ENCODE data around the gene ZNF8.
"Not testable (repeated sequence)": the region's sequence is repeated elsewhere in the genome, so short reads cannot be mapped to it uniquely, and the experiment has no call there.

The ZNF8 gene

DNA sequence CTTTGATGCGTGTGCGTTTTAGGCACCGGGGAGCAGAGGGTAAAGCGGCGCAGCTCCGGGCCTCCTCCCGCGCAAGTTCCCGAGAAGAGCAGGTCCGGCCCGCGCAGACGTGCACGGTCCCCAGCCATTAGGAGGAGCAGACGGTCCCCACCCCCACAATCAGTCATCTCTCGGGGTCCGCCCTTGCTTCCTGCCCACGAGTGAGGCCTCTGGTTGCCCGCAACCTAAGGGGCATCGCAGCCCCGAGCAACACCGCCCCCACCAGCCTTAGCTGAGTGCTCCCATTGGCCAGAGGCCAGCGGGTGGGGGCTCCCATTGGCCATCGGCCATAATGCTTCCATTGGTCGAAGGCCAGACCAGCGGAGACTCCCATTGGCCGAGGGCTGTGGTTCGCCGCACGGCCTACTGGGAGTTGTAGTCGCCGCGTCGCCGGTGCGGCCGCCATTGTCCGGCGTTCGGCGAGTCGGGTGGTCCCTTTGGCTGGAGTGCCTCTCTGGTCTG, at the start of gene ZNF8:
TSS of gene ZNF8 (plus strand) at position 415 of the 501 bp plus-strand sequence. CDS start 127 bp downstream, outside the sequence.
- peak; percentile 95 for DNase-seq

DNA sequence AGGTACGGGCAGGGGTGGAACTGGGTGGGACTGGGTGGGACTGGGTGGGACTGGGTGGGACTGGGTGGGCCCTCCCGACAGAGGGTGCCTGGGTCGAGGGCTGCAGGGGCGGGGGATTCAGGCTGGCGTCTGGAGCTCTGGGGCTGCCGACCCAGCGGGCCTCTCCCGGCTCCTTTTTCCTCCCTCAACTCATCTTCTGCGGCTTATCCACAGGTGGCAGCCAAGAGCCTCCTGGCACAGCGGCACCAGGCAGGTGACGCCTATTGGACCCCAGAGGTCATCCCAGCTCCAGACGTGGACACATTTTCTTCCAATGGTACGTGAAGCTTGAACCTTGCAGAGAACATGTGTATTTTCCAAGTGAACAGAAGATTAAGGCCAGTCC, 49.5 kb upstream of the ZNF8 start:
- peak; percentile 11 for DNase-seq

DNA sequence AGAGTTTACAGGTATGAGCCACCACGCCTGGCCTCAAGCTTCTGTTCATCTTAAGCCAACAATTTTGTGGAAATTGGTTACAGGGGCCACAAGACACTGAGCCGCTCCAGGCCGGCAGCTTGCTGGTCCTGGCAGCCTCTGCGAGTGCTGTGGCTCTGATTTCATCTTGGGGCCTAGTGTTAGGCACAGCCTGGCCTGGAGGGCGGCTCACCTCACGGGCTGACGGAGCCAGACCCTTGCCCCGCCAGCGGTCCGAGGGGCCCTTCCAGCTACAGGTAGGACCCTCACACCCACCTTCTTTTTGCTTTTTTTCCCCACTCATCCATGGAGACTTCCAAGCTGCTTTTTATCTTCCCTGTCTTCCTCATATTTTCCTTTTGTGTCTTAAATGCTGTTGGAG, 41.4 kb upstream of the ZNF8 start:
- no peak for DNase-seq

DNA sequence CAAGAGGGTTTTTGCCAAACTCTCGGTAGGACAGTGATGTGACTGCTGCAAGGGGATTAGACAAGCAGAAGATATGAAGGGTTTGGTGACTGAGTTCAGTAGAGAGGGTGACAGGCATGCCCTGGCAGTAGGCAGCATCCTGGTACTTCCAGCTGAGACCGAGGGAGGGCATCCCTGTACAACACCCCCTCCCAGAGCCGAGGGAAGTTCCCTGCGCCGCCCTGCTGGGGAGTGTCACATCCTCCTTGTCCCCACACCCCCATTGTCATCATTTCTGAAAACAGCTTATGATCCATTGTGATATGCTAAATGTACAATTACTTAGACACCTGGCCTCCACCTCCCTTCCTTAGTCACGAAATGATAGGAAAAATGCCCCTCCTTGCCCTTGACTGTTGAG, 35.4 kb upstream of the ZNF8 start:
- DNase-seq = no peak

DNA sequence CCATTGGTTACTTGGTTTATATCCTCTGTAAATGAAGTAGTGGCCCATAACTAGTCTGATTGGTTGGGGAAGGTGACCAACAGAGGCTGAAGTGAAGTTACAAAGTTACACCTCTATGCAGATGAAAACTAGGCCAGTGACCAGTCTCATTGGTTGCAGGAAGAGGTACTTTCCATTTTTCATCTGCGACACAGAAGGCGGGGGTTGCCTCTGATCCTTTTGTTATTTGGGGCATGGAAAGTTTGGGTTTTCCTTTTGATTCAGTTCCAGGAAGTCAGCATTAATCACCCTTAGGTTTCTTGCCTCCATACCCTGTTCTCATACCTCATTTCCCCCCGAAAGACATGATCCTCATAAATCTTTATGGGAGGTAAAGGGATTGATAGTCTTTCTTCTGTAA, 29.9 kb upstream of the ZNF8 start:
- DNase-seq = no peak

DNA sequence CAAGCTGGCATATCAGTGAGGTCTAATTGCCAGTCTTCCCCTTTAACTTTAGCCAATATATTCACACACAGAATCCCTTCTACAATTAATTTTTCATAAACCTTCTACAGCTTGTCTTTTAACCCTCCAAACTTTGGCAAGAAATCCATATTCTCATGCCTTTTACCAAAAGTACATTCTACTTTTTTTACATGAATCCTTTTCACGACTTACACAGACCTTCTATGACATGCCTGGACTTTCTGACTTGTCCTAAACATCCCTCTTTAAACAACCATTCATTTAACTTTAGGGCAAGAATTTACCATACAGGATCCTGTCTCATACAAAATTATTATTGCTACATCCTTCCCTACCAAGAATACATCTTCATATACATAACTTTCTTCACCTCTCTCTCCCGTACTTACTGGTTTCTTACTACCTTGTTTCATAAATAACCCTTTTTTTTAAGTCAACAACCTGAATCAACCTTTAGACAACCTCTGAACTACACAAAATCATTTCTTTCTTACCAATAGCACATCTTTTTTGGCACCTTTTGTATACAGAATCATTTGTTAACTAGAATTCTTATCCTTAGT, 26.6 kb upstream of the ZNF8 start:
- DNase-seq = no peak

DNA sequence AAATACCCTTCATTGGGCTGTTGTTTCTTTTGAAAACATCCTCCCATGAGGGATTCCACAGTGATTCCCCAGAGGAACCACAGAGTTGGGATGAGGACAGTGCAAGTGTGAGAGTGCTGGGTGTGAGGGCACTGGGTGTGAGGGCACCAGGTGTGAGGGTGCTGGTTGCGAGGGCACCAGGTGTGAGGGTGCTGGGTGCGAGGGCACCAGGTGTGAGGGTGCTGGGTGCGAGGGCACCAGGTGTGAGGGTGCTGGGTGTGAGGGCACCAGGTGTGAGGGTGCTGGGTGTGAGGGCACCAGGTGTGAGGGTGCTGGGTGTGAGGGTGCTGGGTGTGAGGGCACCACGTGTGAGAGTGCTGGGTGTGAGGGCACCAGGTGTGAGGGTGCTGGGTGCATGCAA, 20.5 kb upstream of the ZNF8 start:
- not testable (repeated sequence) for DNase-seq

DNA sequence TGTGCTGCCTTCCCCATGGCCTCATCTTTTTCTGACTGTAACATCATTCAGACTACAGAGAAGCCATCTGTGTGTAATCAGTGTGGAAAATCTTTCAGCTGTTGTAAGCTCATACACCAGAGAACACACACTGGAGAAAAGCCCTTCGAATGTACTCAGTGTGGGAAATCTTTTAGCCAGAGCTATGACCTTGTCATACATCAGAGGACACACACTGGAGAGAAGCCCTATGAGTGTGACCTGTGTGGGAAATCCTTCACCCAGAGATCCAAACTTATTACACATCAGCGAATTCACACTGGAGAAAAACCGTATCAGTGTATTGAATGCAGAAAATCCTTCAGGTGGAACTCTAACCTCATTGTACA, 17.2 kb upstream of the ZNF8 start:
- no peak for DNase-seq

DNA sequence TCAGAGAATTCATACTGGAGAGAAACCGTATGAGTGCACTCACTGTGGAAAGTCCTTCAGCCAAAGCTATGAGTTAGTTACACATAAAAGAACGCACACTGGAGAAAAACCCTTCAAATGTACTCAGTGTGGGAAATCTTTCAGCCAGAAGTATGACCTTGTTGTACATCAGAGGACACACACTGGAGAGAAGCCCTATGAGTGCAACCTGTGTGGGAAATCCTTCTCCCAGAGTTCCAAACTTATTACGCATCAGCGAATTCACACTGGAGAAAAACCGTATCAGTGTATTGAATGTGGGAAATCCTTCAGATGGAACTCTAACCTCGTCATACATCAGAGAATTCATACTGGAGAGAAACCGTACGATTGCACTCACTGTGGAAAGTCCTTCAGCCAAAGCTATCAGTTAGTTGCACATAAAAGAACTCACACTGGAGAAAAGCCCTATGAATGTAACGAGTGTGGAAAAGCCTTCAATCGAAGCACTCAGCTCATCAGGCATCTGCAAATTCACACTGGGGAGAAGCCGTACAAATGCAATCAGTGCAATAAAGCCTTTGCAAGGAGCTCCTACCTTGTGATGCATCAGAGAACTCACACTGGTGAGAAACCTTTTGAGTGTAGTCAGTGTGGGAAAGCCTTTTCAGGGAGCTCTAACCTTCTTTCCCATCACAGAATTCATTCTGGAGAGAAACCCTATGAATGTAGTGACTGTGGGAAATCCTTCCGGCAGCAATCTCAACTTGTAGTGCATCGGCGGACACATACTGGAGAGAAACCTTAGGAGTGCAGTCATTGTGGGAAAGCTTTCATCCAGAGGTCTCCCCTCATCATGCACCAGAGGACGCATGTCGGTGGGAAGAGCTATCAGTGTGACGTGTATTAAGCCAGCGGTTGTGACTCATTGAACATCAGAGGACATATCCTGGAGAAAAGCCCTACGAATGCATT, 16.5 kb upstream of the ZNF8 start:
- no peak for DNase-seq

DNA sequence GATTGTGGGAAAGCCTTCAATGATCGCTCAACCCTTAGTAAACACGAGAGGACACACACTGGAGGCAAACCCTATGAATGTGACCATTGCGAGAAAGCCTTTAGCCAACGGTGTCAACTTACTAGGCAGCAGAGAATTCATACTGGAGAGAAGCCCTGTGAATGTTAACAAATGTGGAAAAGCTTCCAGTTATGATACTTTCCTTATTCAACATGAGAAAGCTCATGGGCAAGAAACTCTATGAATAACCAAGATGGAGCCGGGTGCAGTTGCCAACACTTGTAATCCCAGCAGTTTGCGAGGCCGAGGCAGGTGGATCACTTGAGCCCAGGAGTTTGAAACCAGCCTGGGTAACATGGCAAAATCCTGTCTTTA, 15.8 kb upstream of the ZNF8 start:
- no peak for DNase-seq

DNA sequence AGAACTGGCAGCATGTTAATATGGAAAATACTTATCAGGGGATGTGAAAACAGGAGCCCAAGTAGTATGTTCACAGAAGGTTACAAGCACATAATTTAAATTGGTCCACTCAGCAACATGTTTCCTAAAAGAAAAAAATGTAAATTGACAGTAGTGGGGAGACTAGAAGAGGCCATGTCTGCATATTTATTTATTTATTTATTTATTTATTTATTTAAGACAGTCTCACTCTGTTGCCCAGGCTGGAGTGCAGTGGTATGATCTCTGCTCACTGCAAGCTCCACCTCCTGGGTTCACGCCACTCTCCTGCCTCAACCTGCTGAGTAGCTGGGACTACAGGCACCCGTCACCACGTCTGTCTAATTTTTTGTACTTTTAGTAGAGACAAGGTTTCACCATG, 13.7 kb upstream of the ZNF8 start:
- no peak for DNase-seq

DNA sequence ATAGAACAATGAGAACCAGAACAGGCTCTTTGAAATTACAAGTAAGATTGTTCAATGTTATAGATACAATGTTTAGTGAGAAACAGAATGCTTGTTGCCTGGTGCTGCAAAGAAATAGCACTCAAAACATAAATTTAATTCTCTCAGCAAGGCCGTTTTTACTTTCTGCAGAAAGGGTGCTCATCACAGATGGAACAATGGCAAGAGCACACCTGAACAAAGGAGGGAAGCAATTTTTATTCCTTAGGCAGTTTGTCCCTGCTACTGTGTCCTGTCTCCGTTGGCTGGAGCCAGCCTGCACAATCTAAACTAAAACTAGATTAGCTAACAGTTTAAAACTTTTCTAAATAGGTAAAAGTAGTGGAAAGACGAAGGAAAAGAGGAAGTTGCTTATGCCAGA, 10.4 kb upstream of the ZNF8 start:
- no peak for DNase-seq

DNA sequence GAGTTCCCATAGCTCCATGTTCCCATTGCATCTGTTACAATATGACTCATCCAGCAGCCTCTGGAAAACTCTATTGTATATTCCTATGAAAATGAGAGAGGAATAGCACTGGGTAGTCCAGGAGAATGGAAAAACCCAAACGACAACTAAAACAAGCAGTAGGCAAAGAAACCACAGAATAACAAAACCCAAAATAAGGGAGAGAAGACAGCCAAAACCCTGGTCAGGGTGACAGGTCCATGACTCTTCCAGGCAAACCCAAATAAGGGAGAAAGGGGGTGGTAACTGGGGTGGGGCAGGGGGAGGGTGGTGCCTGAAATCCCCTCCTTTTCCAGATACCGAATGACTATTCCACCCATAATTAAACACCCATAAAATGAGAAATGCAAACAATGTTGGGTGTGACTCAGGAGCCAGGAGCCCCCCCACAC, 4.0 kb upstream of the ZNF8 start:
- no peak for DNase-seq

DNA sequence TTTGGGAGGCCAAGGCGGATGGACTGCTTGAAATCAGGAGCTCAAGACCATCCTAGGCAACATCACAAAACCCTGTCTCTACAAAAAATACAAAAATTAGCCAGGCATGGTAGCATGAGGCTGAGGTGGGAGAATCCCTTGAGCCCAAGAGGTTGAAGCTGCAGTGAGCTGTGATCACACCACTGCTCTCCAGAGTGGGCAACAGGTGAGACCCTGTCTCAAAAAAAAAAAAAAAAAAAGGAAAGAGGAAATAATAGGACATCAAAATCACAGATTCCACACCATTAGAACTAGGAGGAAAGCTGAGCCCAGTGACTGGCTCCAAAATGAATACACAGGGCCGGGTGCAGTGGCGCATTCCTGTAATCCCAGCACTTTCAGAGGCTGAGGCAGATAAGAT, 3.2 kb upstream of the ZNF8 start:
- no peak for DNase-seq

DNA sequence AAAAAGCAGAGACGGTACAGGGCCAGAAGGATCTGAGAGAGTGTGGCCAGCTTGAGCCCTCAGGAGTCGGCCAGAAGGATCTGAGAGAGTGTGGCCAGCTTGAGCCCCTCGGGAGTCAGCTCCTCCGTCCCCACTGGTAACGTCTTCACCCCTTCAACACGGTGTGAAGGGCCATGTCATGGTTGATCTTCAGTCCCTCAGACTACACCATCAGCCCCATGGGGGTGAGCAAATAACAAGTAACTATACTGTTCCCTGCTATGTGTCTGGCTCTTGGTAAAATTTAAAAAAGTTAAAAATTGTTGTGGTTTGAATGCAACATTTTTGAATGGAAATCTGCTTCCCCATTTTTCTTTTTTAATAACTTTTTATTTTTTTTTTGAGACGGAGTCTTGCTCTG, 1.6 kb upstream of the ZNF8 start:
- no peak for DNase-seq

DNA sequence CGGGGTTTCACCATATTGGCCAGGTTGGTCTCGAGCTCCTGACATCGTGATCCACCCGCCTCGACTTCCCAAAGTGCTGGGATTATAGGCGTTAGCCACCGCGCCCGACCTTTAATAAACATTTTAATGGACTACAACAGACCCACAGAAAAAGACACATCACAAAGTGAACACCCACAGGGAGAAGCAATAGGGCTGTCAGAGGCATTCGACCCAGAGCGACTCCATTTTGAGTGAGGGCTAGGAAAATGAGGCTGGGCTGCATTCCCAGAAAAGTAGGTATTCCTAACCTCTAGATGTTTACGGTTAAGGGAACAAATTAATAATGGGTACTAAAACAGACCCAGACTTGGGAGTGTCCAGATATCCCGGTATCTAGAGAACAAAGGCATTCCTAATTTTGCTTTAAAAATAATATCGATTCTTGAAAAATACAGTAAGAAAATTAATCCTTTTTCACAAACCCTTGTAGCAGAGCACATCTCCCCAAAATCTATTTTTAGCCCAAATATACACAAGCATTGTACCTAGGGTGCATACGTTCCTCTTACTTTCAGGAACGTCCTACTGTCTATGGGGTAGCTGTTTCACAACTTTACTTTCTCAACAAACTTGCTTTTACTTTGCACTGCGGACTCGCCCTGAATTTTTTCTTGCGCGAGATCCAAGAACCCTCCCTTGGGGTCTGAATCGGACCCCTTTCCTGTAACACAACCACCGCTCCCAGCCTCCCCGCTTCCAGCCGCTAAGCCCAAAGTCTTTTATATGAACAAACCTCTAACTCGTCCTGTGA, 811 bp upstream of the ZNF8 start:
- DNase-seq = no peak

DNA sequence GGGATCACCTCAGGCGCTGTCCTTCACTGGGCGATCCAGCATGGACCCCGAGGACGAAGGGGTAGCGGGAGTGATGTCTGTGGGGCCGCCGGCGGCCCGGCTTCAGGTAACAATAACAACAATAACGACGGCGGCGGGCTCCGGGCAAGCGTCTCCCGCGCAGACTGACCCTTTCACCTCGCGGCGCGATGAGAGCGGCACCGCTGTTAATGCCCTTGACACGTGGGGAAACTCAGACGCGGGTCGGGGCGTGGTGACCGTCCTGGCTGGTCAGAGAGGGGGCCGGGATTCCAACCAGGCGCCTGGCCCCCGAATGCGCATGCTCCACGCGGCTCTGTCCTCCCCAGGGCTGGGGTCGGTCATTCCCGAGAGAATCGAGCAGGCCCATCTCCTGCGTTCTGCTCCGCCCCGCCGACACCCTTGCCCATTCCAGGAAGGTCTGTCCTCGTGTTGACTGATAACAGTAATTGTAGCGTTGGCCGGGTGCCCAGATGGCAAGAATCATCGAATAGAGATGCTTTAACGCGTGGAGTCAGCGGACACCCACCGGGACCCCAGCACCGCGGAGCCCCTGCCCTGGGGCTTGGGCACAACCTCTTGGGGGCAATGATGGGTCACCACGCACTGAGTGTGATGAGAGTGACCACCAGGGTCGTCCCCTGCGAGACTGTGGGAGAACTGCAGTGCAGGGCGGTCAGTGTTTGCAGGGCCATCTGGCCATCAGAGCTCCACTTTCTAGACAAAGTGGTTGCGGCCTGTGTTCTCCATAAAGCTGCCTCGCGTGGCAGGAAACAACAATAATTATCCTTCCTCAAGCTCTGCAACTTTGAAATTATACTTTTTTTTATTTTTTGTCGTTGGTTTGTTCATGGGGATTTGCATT, 528 bp downstream of the ZNF8 start:
- peak; percentile 15 for DNase-seq

DNA sequence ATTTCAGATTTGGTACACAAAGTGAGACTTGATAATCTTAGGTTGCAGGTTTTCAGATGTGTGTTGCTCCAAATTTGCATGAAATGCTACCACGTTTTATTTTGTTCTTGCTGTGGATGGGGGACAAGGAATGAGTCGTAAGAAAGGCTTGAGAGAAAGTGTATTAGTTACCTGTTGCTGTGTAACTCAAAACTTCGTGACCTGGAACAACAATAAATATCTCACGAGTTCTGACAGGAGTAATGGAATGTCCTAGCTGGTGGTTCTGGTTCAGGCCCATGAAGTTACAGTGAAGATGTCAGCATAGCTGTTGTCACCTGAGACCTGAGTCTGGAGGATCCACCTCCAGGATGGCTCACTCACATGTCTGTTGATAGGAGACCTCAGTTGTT, 1.2 kb downstream of the ZNF8 start:
- no peak for DNase-seq

DNA sequence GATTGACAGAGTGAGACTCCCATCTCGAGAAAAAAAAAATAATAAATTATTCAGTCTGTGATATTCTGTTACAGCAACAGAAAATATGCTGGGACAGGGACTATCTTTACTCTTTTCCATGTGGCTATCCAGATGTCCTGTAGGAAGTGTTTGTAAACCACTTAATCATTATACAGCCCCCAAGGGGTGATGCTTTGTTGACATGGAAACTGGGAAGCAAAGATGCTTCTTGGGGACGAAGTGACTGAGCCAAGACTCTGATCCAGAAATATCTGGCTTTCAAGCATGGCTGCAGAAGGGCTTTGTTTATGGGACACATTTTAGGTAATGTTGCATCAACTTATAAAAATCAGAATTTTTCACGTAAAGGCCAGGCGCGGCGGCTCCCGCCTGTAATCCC, 5.4 kb downstream of the ZNF8 start:
- no peak for DNase-seq

DNA sequence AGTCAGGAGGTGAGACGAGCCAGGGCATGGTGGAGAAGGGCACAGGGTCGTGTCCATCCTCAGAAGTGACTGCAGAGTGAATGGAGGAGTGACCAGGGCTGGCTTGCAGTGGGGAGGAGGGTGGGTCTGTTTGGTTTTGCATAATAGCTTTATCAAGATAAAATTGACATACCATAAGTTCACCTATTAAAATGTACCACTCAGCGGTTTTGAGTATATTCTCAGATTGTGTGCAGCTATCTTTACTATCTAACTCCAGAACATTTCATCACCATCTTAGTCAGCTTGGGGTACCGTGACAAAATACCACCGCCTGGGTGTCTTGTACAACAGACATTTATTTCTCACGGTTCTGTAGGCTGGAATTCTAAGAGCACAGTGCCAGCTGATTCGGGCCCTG, 13.2 kb downstream of the ZNF8 start:
- DNase-seq = no peak

DNA sequence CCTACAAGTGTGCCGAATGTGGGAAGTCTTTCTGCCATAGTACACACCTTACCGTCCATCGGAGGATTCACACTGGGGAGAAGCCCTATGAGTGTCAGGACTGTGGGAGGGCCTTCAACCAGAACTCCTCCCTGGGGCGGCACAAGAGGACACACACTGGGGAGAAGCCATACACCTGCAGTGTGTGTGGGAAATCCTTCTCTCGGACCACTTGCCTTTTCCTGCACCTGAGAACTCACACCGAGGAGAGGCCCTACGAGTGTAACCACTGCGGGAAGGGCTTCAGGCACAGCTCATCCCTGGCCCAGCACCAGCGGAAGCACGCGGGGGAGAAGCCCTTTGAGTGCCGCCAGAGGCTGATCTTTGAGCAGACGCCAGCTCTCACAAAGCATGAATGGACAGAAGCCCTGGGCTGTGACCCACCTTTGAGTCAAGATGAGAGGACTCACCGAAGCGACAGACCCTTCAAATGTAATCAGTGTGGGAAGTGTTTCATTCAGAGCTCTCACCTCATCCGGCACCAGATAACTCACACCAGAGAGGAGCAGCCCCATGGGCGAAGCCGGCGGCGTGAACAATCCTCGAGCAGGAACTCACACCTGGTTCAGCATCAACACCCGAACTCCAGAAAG, 16.1 kb downstream of the ZNF8 start:
- no peak for DNase-seq

DNA sequence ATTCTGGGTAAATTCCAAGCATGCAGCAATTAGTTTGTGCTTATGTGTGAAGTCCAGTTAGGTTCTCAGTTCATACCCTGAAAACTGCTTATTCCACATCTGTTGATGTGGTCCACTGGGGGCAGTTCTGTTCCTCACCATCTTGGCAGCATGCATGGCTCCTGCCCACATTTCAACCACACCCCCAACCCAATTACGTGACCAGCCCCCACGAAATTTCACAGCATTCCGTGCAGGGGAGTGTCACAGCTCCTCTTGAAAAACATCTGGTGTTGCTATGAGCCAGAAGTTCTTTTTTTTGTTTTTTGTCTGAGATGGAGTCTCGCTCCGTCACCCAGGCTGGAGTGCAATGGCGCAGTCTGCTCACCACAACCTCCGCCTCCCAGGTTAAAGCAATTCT, 17.3 kb downstream of the ZNF8 start:
- no peak for DNase-seq

Measured in activated CD4-positive, alpha-beta T cell treated with anti-CD3 and anti-CD28 coated beads, Interleukin-2, amount 50 U/mL, for 1 hour (primary cell).